H1 (cell line): ENCODE measurements around the gene LEMD2. TPM values are rescaled to one million over a fixed set of nuclear protein-coding genes. Genes with fewer than 3 reads are reported as not detected.

ENCODE experiments used
- CTCF ChIA-PET: fragments of 300-600 bp; sonication (Branson Sonifier 250); formaldehyde crosslinking; loops from one replicate; lab custom pipeline; 2021; ENCODE audit not compliant: partially characterized antibody; lab: Charles Lee
- POLR2A ChIA-PET: fragments of 300-600 bp; sonication (Branson Sonifier 250); formaldehyde crosslinking; loops from one replicate; lab custom pipeline; 2021; ENCODE audit warnings: inconsistent platforms; ENCODE audit not compliant: partially characterized antibody; lab: Charles Lee
- DNase-seq, 2 experiments: peaks; one replicate each; pipeline versions ENCODE4 v3.0.0 to v3.0.0-alpha.2; 2010 to 2022; ENCODE audit warnings: low spot score in 2 of 2, low read depth in 1 of 2, mixed read lengths in 1 of 2
- FAIRE-seq: peaks from 2 replicates; lab custom pipeline; 2011; peaks lifted over from hg19 to GRCh38; lab: Jason Lieb, UNC
- H2AFZ ChIP-seq: 2 replicates; pipeline ENCODE4 v1.8.1; 2012; ENCODE audit warnings: low read length, inconsistent platforms
- H2AK5ac ChIP-seq: 2 replicates; pipeline ENCODE4 v1.6.1; 2013; ENCODE audit warnings: low read depth, low read length
- H2BK120ac ChIP-seq: replicated peaks from 2 replicates; pipeline ENCODE3; 2013; ENCODE audit warnings: low read depth, low read length, inconsistent platforms
- H2BK12ac ChIP-seq: 2 replicates; pipeline ENCODE4 v1.6.1; 2013; ENCODE audit warnings: low read depth, low read length
- H2BK15ac ChIP-seq: 2 replicates; pipeline ENCODE4 v1.6.1; 2013; ENCODE audit warnings: low read length
- H2BK20ac ChIP-seq: 2 replicates; pipeline ENCODE4 v1.6.1; 2013; ENCODE audit warnings: low read length
- H2BK5ac ChIP-seq: 2 replicates; pipeline ENCODE4 v1.6.1; 2013; ENCODE audit warnings: low read depth, low read length
- H3K14ac ChIP-seq: 2 replicates; pipeline ENCODE4 v1.6.1; 2013; ENCODE audit warnings: inconsistent platforms; ENCODE audit not compliant: insufficient read length
- H3K18ac ChIP-seq: 2 replicates; pipeline ENCODE4 v1.6.1; 2013; ENCODE audit warnings: low read length; ENCODE audit errors: extremely low read depth
- H3K23ac ChIP-seq: 2 replicates; pipeline ENCODE4 v1.6.1; 2013; ENCODE audit warnings: inconsistent platforms; ENCODE audit not compliant: insufficient read length
- H3K23me2 ChIP-seq: 2 replicates; pipeline ENCODE4 v1.6.1; 2013; ENCODE audit warnings: low read depth, low read length
- H3K27ac ChIP-seq: 2 replicates; pipeline ENCODE4 v1.6.1; 2011; ENCODE audit warnings: low read depth, low read length, inconsistent platforms
- H3K27me3 ChIP-seq, 4 experiments: replicated peaks in 1 of 4; 1 replicate in 1 of 4; 2 replicates in 3 of 4; pipeline versions ENCODE4 v1.6.1 to v1.8.1; 2011 to 2013; ENCODE audit warnings: low read length in 3 of 4, mild to moderate bottlenecking in 3 of 4, inconsistent platforms in 2 of 4, mixed read lengths in 2 of 4, moderate library complexity in 1 of 4; ENCODE audit not compliant: control insufficient read depth in 3 of 4, insufficient read depth in 3 of 4; ENCODE audit errors: extremely low read depth in 1 of 4
- H3K36me3 ChIP-seq, 4 experiments: 2 replicates each; pipeline versions ENCODE4 v1.6.1 to v1.8.1; 2011 to 2013; ENCODE audit warnings: mild to moderate bottlenecking in 4 of 4, low read length in 3 of 4, moderate library complexity in 2 of 4, control low read depth in 1 of 4, inconsistent platforms in 1 of 4; ENCODE audit not compliant: insufficient read depth in 4 of 4, control insufficient read depth in 2 of 4
- H3K4ac ChIP-seq: replicated peaks from 2 replicates; pipeline ENCODE3; 2013; ENCODE audit warnings: low read length, low read depth, mixed read lengths, inconsistent platforms; ENCODE audit not compliant: insufficient read length
- H3K4me1 ChIP-seq, 4 experiments: replicated peaks in 1 of 4; 1 replicate in 1 of 4; 2 replicates in 3 of 4; pipeline versions ENCODE4 v1.6.1 to v1.8.1; 2011 to 2013; ENCODE audit warnings: low read length in 3 of 4, inconsistent platforms in 2 of 4, mixed read lengths in 1 of 4; ENCODE audit not compliant: insufficient read depth in 4 of 4, control insufficient read depth in 3 of 4
- H3K4me2 ChIP-seq, 2 experiments: 2 replicates each; pipeline versions ENCODE4 v1.6.1 to v1.8.1; 2011 to 2013; ENCODE audit warnings: low read depth in 2 of 2, low read length in 2 of 2, control low read depth in 1 of 2, inconsistent platforms in 1 of 2, mild to moderate bottlenecking in 1 of 2; ENCODE audit not compliant: insufficient read depth in 1 of 2
- H3K4me3 ChIP-seq, 4 experiments: fragments of 200-600, 300-600 bp in 1 of 4; sonication (generic), shearing (Covaris generic), sonication (Bioruptor Twin) in 1 of 4; 2 replicates each; pipeline versions ENCODE4 v1.5.1 to v1.8.1; 2011 to 2016; ENCODE audit warnings: low read length in 4 of 4, low read depth in 3 of 4, control low read depth in 2 of 4, inconsistent platforms in 2 of 4, mild to moderate bottlenecking in 2 of 4, mixed read lengths in 1 of 4, moderate library complexity in 1 of 4; ENCODE audit not compliant: insufficient read depth in 2 of 4; ENCODE audit errors: extremely low read depth in 1 of 4
- H3K56ac ChIP-seq: replicated peaks from 2 replicates; pipeline ENCODE3; 2013; ENCODE audit warnings: low read depth, mild to moderate bottlenecking, mixed read lengths, low read length, inconsistent platforms; ENCODE audit not compliant: insufficient read length
- H3K79me1 ChIP-seq: 2 replicates; pipeline ENCODE4 v1.6.1; 2013; ENCODE audit warnings: low read depth, low read length, control low read depth
- H3K79me2 ChIP-seq, 2 experiments: 2 replicates each; pipeline versions ENCODE4 v1.6.1 to v1.8.1; 2012 to 2013; ENCODE audit warnings: low read length in 2 of 2, mild to moderate bottlenecking in 2 of 2, inconsistent platforms in 1 of 2; ENCODE audit not compliant: insufficient read depth in 2 of 2, control insufficient read depth in 1 of 2
- H3K9ac ChIP-seq, 4 experiments: replicated peaks in 1 of 4; 1 replicate in 1 of 4; 2 replicates in 3 of 4; pipeline versions ENCODE4 v1.6.1 to v1.8.1; 2011 to 2013; ENCODE audit warnings: low read depth in 3 of 4, low read length in 3 of 4, control low read depth in 2 of 4, mild to moderate bottlenecking in 2 of 4, moderate library complexity in 2 of 4, inconsistent platforms in 1 of 4; ENCODE audit errors: extremely low read depth in 1 of 4
- H3K9me3 ChIP-seq, 2 experiments: 2 replicates each; pipeline versions ENCODE4 v1.6.1 to v1.8.1; 2012 to 2013; ENCODE audit warnings: mild to moderate bottlenecking in 2 of 2, moderate library complexity in 2 of 2, control low read depth in 1 of 2, inconsistent platforms in 1 of 2, low read depth in 1 of 2, low read length in 1 of 2, mixed read lengths in 1 of 2; ENCODE audit not compliant: insufficient read depth in 2 of 2
- H4K20me1 ChIP-seq, 2 experiments: replicated peaks in 1 of 2; 2 replicates each; pipeline versions ENCODE3 to v1.8.1; 2011 to 2013; ENCODE audit warnings: inconsistent platforms in 2 of 2, low read length in 2 of 2, mild to moderate bottlenecking in 1 of 2; ENCODE audit not compliant: insufficient read depth in 2 of 2, control insufficient read depth in 1 of 2
- H4K5ac ChIP-seq: 2 replicates; pipeline ENCODE4 v1.6.1; 2013; ENCODE audit warnings: low read length, low read depth, mixed read lengths, inconsistent platforms; ENCODE audit not compliant: insufficient read length
- H4K8ac ChIP-seq: 2 replicates; pipeline ENCODE4 v1.8.0; 2013; ENCODE audit warnings: mild to moderate bottlenecking, moderate library complexity, low read length, inconsistent platforms; ENCODE audit not compliant: insufficient read depth; ENCODE audit errors: extremely low read depth
- H4K91ac ChIP-seq: replicated peaks from 2 replicates; pipeline ENCODE3; 2013; ENCODE audit warnings: low read length, mixed read lengths, inconsistent platforms; ENCODE audit not compliant: insufficient read length
- ASH2L ChIP-seq: fragments of 200-600, 300-600 bp; sonication (generic); IDR thresholded peaks from one replicate; pipeline ENCODE4 v1.7.1; 2017; ENCODE audit warnings: low read length
- JUND ChIP-seq: IDR thresholded peaks from 2 replicates; pipeline ENCODE4 v1.6.1; 2011; ENCODE audit warnings: mild to moderate bottlenecking, improper control_type of control experiment, low read length
- RAD21 ChIP-seq, 2 experiments: IDR thresholded peaks in 1 of 2; conservative IDR thresholded peaks in 1 of 2; 2 replicates each; pipeline ENCODE4 v1.6.1; 2011; ENCODE audit warnings: low read depth in 2 of 2, low read length in 2 of 2, improper control_type of control experiment in 1 of 2, inconsistent platforms in 1 of 2, mild to moderate bottlenecking in 1 of 2, moderate library complexity in 1 of 2
- YY1 ChIP-seq: IDR thresholded peaks from 2 replicates; pipeline ENCODE4 v1.6.1; 2011; ENCODE audit warnings: low read depth, mild to moderate bottlenecking, low read length
- WGBS, 2 experiments: shearing (Covaris generic) in 1 of 2; methylation state at CpG; one replicate each; pipeline versions ENCODE4 v1.1.6 to v1.1.7; 2013 to 2015; ENCODE audit warnings: low lambda C conversion rate in 2 of 2, mixed read lengths in 2 of 2, inconsistent platforms in 1 of 2, low coverage in 1 of 2, missing lambda C conversion rate in 1 of 2; ENCODE audit not compliant: insufficient replicate concordance in 2 of 2, insufficient coverage in 1 of 2, insufficient read length in 1 of 2; ENCODE audit errors: extremely low coverage in 1 of 2, missing lambda C conversion rate in 1 of 2; 5-methylcytosine and 5-hydroxymethylcytosine counted together
- polyA plus RNA-seq, 7 experiments: library from polyadenylated mRNA; depleted of rRNA in 3 of 7; stranded (reverse) in 5 of 7; unstranded in 2 of 7; fragments of >200 nt in 5 of 7; fragments of 200-250 nt in 2 of 7; gene quantifications; 1 replicate in 5 of 7; 2 replicates in 1 of 7; 4 replicates in 1 of 7; pipeline versions ENCODE4 v1.2.1 to v1.2.3, GENCODE V29; 2011 to 2013; ENCODE audit warnings: missing spikeins in 2 of 7, mixed read lengths in 2 of 7
- total RNA-seq: library from RNA; stranded (reverse); fragmentation: NEBNext Ultra II Directional; extraction: Animal tissue kit (Norgen Biotek cat#: 25700); gene quantifications from 2 replicates; pipeline ENCODE4 v1.2.1, GENCODE V29; 2021
- TF ChIP-seq, protein P1 (sequence below): IDR thresholded peaks from 2 replicates; pipeline ENCODE4 v1.6.1; 2011; ENCODE audit warnings: low read depth, mild to moderate bottlenecking, low read length; ENCODE audit not compliant: insufficient read depth
- TF ChIP-seq, protein P2 (sequence below), 3 experiments: IDR thresholded peaks; 1 replicate in 2 of 3; 2 replicates in 1 of 3; pipeline versions ENCODE4 v1.5.1 to v1.6.1; 2011; ENCODE audit warnings: low read length in 3 of 3, mild to moderate bottlenecking in 3 of 3, inconsistent platforms in 2 of 3, low read depth in 1 of 3, moderate library complexity in 1 of 3; ENCODE audit not compliant: insufficient read depth in 1 of 3; ENCODE audit errors: control extremely low read depth in 1 of 3

Gene LEMD2
- total and polyA plus RNA-seq, 2 of the 8 experiments (the other 6 are each of a cell fraction or from before 2014, with no cell fraction given): 32.7 to 57.3 TPM

DNA sequence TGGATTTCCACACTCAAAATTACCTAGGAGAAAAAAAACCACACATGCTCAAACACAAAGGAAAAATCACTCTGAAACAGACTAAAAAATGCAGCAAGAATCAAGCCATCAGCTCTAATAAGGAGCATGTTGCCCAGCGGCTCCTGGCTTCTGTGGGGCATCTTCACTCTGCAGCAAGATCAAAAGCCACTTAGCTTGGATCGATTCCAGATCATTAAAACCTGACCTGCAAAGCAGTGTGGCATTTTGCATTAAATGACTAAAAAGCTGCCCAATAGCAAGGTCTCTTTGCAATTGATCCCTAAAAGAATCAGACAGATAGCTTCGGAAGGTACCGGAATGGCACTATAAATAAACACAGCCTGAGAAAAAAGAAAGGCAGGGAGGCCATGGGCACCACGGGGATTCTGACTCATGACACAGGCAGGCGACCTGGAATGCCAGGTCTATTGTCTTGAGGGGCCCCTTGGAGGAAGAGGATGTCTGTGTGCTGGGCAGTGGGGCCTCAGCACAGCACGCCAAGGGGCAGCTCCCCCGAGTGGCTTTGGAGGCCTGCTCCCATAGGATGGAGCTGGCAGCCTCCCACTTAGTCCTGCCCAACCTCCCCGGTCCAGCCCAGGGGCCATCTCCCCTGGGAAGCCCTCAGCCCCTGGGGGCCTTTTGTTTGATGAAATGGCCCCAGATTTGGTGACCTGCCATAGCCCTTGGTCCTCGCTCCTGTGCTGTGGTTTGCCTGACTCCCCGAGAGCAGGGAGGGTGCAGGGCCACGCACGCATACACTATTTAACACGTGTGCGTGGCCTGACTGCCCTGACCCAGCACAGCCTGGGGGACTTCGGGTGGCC is 7.6 kb downstream of the LEMD2 start:
- H2BK20ac ChIP-seq: peak overlapping the region; percentile 99; the same call in 1 of the 2 replicates
- H3K56ac ChIP-seq: no peak overlapping the region
- peak overlapping the region; percentile 82 for H2BK120ac ChIP-seq
- H2AFZ ChIP-seq: no peak overlapping the region
- H2BK15ac ChIP-seq: no peak overlapping the region
- H3K14ac ChIP-seq: no peak overlapping the region
- peaks cover 24 to 55% (median 40%) of the 10 kb centered on the region in 4 experiments for H3K4me1 ChIP-seq
- H3K23me2 ChIP-seq: no peaks in the 10 kb centered on the region
- H4K8ac ChIP-seq: 0 out of 2 replicates have a peak overlapping the region, but pooled peaks have one; percentile 31
- 38% methylated on average over 16 of the region's 16 CpGs; no CpG with 5 or more reads in 1 of the 2 experiments for WGBS, 2 experiments
- ChIA-PET POLR2A (interaction anchor here (0.6 to 7.6 kb wide), 13 partner anchors 10 to 145 kb away, joined by 3 to 101 read pairs (median 3); no protein-coding TSS in a partner anchor), CTCF (interaction anchor here (0.7 to 8.7 kb wide), 16 partner anchors 12 to 694 kb away, joined by 3 to 105 read pairs (median 6); no protein-coding TSS in a partner anchor)
- peak overlapping the region; percentile 99 for H2BK12ac ChIP-seq
- peak; percentile 72 to 87 for DNase-seq
- peak overlapping the region; percentile 99 for H2BK5ac ChIP-seq
- H4K91ac ChIP-seq: peak overlapping the region; percentile 98
- no peak overlapping the region for H3K23ac ChIP-seq
- H3K36me3 ChIP-seq: peaks cover 28 to 89% (median 48%) of the 10 kb centered on the region in 4 experiments
- H3K4me3 ChIP-seq: 0 out of 8 replicates have a peak overlapping the region, but pooled peaks of 1 of the 4 experiments have one; percentile 6
- H3K4ac ChIP-seq: peak overlapping the region; percentile 87
- peak overlapping the region in 3 of 4 experiments; percentile 3 to 23 (median 4); a peak in 1 of 7 replicates for H3K9ac ChIP-seq
- H3K18ac ChIP-seq: peak overlapping the region; percentile 91
- H4K5ac ChIP-seq: peak overlapping the region; percentile 82
- H2AK5ac ChIP-seq: peak overlapping the region; percentile 99
- H3K4me2 ChIP-seq: peak overlapping the region; percentile 49 to 51
- H4K20me1 ChIP-seq: no peaks in the 10 kb centered on the region
- no peaks in the 10 kb centered on the region for H3K27me3 ChIP-seq
- H3K27ac ChIP-seq: peak overlapping the region; percentile 75
- no peaks in the 10 kb centered on the region for H3K9me3 ChIP-seq
- FAIRE-seq: peak; percentile 36
- peaks cover 8% of the 10 kb centered on the region for H3K79me1 ChIP-seq
- H3K79me2 ChIP-seq: peaks cover 0 to 24% of the 10 kb centered on the region in 2 experiments; a peak in 2 of 4 replicates
- TF ChIP-seq YY1: peak; percentile 61; the same call in 1 of the 2 replicates
- TF ChIP-seq, protein P1, sequence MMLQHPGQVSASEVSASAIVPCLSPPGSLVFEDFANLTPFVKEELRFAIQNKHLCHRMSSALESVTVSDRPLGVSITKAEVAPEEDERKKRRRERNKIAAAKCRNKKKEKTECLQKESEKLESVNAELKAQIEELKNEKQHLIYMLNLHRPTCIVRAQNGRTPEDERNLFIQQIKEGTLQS: no peak
- peak; percentile 99 for TF ChIP-seq JUND
- no peak for TF ChIP-seq RAD21 (IDR thresholded peaks at IDR 0.05 in 1 of 2, conservative IDR thresholded peaks at IDR 0.05 in 1 of 2; ENCODE audit: low read depth in 2 of 2, low read length in 2 of 2)
- TF ChIP-seq, protein P2, sequence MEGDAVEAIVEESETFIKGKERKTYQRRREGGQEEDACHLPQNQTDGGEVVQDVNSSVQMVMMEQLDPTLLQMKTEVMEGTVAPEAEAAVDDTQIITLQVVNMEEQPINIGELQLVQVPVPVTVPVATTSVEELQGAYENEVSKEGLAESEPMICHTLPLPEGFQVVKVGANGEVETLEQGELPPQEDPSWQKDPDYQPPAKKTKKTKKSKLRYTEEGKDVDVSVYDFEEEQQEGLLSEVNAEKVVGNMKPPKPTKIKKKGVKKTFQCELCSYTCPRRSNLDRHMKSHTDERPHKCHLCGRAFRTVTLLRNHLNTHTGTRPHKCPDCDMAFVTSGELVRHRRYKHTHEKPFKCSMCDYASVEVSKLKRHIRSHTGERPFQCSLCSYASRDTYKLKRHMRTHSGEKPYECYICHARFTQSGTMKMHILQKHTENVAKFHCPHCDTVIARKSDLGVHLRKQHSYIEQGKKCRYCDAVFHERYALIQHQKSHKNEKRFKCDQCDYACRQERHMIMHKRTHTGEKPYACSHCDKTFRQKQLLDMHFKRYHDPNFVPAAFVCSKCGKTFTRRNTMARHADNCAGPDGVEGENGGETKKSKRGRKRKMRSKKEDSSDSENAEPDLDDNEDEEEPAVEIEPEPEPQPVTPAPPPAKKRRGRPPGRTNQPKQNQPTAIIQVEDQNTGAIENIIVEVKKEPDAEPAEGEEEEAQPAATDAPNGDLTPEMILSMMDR (IDR thresholded peaks at IDR 0.05; ENCODE audit: control extremely low read depth in 1 of 3, insufficient read depth in 1 of 3, low read depth in 1 of 3, low read length in 3 of 3): no peak
- peak; percentile 71 for TF ChIP-seq ASH2L
